HCT116 (cell line): ENCODE results near the gene MBP.

Experiments used
- POLR2A ChIP-seq: IDR thresholded peaks from 2 replicates; pipeline ENCODE4 v1.7.0; 2011; ENCODE audit warnings: borderline replicate concordance; ENCODE audit not compliant: insufficient read depth, insufficient read length; ENCODE audit errors: extremely low read depth
- POLR2AphosphoS5 ChIP-seq: IDR thresholded peaks from 2 replicates; pipeline ENCODE4 v1.6.1; 2011; ENCODE audit warnings: mild to moderate bottlenecking, low read depth, low read length, moderate library complexity
- RAD21 ChIP-seq: IDR thresholded peaks from 2 replicates; pipeline ENCODE4 v1.6.1; 2012; ENCODE audit warnings: low read depth, mild to moderate bottlenecking
- SIN3A ChIP-seq: IDR thresholded peaks from 2 replicates; pipeline ENCODE4 v1.6.1; 2012; ENCODE audit warnings: low read depth
- TCF7L2 ChIP-seq: IDR thresholded peaks from 2 replicates; pipeline ENCODE4 v1.7.0; 2011; ENCODE audit warnings: borderline replicate concordance, inconsistent platforms; ENCODE audit not compliant: insufficient read depth, insufficient read length; ENCODE audit errors: extremely low read depth
- TF ChIP-seq, protein P1 (sequence below), 3 experiments: fragments of 200-600 bp in 1 of 3; sonication (generic) in 1 of 3; IDR thresholded peaks in 2 of 3; conservative IDR thresholded peaks in 1 of 3; 2 replicates each; pipeline ENCODE4 v1.5.1; 2012 to 2017; ENCODE audit warnings: low read depth in 2 of 3, low read length in 2 of 3, antibody characterized with exemption in 1 of 3, borderline replicate concordance in 1 of 3, control low read depth in 1 of 3, mild to moderate bottlenecking in 1 of 3, mixed read lengths in 1 of 3, mixed run types in 1 of 3, moderate library complexity in 1 of 3; ENCODE audit not compliant: insufficient read depth in 1 of 3
- TF ChIP-seq, protein P2 (sequence below): IDR thresholded peaks from 2 replicates; pipeline ENCODE4 v1.6.1; 2012
- TF ChIP-seq, protein P3 (sequence below): IDR thresholded peaks from 2 replicates; pipeline ENCODE4 v1.6.1; 2012; ENCODE audit warnings: low read depth

DNA sequence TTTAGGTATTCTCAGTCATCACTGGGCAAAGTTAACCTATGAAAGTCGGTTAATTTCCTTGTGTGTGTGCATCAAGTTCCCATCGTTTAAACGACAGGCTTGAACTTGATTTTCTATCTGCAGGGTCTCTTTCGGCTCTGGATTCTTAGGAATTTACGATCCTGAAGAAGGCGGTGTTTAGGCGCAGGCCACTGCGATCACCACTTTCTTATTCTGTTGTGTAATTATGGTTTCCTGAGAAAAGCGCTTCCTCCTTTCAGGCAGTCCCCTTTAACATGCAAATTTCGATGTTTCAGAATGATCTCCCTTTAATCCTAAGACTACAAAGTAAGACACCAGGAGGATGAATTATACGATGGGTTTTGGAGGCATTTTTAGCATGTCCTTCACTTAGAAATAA is 27.9 kb upstream of the MBP start:
- TF ChIP-seq RAD21: no peak
- TF ChIP-seq, protein P1, sequence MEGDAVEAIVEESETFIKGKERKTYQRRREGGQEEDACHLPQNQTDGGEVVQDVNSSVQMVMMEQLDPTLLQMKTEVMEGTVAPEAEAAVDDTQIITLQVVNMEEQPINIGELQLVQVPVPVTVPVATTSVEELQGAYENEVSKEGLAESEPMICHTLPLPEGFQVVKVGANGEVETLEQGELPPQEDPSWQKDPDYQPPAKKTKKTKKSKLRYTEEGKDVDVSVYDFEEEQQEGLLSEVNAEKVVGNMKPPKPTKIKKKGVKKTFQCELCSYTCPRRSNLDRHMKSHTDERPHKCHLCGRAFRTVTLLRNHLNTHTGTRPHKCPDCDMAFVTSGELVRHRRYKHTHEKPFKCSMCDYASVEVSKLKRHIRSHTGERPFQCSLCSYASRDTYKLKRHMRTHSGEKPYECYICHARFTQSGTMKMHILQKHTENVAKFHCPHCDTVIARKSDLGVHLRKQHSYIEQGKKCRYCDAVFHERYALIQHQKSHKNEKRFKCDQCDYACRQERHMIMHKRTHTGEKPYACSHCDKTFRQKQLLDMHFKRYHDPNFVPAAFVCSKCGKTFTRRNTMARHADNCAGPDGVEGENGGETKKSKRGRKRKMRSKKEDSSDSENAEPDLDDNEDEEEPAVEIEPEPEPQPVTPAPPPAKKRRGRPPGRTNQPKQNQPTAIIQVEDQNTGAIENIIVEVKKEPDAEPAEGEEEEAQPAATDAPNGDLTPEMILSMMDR (IDR thresholded peaks at IDR 0.05 in 2 of 3, conservative IDR thresholded peaks at IDR 0.05 in 1 of 3; ENCODE audit: borderline replicate concordance in 1 of 3, insufficient read depth in 1 of 3, low read depth in 2 of 3, low read length in 2 of 3): no peak
- TF ChIP-seq SIN3A: no peak
- TF ChIP-seq TCF7L2: no peak
- no peak for TF ChIP-seq POLR2AphosphoS5
- TF ChIP-seq, protein P2, sequence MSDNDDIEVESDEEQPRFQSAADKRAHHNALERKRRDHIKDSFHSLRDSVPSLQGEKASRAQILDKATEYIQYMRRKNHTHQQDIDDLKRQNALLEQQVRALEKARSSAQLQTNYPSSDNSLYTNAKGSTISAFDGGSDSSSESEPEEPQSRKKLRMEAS: no peak
- no peak for TF ChIP-seq POLR2A
- TF ChIP-seq, protein P3, sequence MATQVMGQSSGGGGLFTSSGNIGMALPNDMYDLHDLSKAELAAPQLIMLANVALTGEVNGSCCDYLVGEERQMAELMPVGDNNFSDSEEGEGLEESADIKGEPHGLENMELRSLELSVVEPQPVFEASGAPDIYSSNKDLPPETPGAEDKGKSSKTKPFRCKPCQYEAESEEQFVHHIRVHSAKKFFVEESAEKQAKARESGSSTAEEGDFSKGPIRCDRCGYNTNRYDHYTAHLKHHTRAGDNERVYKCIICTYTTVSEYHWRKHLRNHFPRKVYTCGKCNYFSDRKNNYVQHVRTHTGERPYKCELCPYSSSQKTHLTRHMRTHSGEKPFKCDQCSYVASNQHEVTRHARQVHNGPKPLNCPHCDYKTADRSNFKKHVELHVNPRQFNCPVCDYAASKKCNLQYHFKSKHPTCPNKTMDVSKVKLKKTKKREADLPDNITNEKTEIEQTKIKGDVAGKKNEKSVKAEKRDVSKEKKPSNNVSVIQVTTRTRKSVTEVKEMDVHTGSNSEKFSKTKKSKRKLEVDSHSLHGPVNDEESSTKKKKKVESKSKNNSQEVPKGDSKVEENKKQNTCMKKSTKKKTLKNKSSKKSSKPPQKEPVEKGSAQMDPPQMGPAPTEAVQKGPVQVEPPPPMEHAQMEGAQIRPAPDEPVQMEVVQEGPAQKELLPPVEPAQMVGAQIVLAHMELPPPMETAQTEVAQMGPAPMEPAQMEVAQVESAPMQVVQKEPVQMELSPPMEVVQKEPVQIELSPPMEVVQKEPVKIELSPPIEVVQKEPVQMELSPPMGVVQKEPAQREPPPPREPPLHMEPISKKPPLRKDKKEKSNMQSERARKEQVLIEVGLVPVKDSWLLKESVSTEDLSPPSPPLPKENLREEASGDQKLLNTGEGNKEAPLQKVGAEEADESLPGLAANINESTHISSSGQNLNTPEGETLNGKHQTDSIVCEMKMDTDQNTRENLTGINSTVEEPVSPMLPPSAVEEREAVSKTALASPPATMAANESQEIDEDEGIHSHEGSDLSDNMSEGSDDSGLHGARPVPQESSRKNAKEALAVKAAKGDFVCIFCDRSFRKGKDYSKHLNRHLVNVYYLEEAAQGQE: no peak
